ENCODE measurements around the gene CLCN6.

The CLCN6 gene

DNA sequence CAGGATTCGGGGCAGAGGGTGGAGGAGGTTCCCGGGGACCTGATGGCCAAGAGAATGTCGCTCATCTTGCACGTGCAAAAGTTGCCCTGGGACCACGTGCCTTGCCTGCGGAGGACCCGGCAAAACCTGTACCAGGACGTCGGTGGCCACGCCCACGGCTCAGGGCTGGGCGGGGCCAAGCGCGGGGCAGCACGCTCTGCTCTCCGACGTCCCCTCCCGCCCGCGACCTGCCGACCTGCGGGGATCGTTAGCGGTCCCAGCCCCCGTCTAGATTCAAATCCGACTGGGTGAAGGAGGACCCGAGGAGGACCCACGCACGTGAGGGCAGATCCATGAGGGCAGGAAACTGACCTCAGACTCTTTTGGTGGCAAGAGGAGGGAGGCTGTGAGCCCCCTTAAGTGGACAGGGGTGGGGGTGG is 44.0 kb upstream of the CLCN6 start, which contains the start of gene C1orf167:
Gene C1orf167, plus strand, starts transcription at position 206 of the 419 bp plus-strand sequence. CDS start 2,208 bp downstream, outside the sequence.
- no peak within 1 kb of the TSS for H2AFZ ChIP-seq (ENCODE audit: low read depth, low read length)

DNA sequence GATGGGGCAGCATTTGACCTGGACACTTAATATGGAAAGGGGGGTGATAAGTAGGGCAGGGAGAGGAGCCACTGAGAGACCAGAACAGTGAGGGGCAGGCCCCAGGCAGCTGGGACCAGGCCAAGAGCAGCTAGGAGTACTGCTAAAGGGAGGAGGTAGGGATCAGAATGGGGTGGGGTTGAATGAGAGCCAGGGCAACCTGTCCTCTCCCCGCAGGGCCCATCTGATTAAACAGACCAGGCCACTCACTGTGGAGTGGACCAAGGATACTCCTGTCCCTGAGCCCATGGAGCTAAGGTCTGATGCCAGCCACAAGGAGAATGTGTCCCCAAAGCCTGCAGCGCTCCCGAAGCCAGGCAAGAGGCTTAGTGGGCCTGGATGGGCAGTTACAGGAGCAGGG is 41.9 kb upstream of the CLCN6 start:
- Histone ChIP-seq H3K36me3 (replicated peaks; ENCODE audit: low read depth, low read length) (no peaks in the 10 kb centered on the region), H3K79me2 (ENCODE audit: low read length) (no peaks in the 10 kb centered on the region), H3K27me3 (ENCODE audit: low read depth, low read length) (no peaks in the 10 kb centered on the region), H3K9ac (ENCODE audit: low read length) (no peak overlapping the region), H3K4me1 (ENCODE audit: low read length) (no peaks in the 10 kb centered on the region), H3K4me3 (ENCODE audit: low read length) (no peak overlapping the region), H3K27ac (ENCODE audit: low read length) (no peak overlapping the region), H3K4me2 (ENCODE audit: low read length) (no peak overlapping the region), H4K20me1 (ENCODE audit: insufficient read depth, low read length) (no peaks in the 10 kb centered on the region), H2AFZ (ENCODE audit: low read depth, low read length) (no peak overlapping the region), H3K9me3 (ENCODE audit: insufficient read depth, low read length) (no peaks in the 10 kb centered on the region)
- TF ChIP-seq, protein P1, sequence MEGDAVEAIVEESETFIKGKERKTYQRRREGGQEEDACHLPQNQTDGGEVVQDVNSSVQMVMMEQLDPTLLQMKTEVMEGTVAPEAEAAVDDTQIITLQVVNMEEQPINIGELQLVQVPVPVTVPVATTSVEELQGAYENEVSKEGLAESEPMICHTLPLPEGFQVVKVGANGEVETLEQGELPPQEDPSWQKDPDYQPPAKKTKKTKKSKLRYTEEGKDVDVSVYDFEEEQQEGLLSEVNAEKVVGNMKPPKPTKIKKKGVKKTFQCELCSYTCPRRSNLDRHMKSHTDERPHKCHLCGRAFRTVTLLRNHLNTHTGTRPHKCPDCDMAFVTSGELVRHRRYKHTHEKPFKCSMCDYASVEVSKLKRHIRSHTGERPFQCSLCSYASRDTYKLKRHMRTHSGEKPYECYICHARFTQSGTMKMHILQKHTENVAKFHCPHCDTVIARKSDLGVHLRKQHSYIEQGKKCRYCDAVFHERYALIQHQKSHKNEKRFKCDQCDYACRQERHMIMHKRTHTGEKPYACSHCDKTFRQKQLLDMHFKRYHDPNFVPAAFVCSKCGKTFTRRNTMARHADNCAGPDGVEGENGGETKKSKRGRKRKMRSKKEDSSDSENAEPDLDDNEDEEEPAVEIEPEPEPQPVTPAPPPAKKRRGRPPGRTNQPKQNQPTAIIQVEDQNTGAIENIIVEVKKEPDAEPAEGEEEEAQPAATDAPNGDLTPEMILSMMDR (IDR thresholded peaks at IDR 0.05; ENCODE audit: low read depth, low read length): no peak
- no peak for TF ChIP-seq EZH2phosphoT487 (IDR thresholded peaks at IDR 0.05; ENCODE audit: low read depth)

More for the DNA sequence above, 44.0 kb upstream of the CLCN6 start, which contains the start of gene C1orf167:
- no peak within 1 kb of the TSS for H3K4me2 ChIP-seq (ENCODE audit: low read length)
- no peak within 1 kb of the TSS for H3K4me3 ChIP-seq (ENCODE audit: low read length)
- TF ChIP-seq, protein P1 (IDR thresholded peaks at IDR 0.05; ENCODE audit: low read depth, low read length): no peak
- TF ChIP-seq EZH2phosphoT487 (IDR thresholded peaks at IDR 0.05; ENCODE audit: low read depth): no peak
- no peaks in the 10 kb centered on the region for H3K4me1 ChIP-seq (ENCODE audit: low read length)
- no peaks in the 10 kb centered on the region for H3K27me3 ChIP-seq (ENCODE audit: low read depth, low read length)
- H3K36me3 ChIP-seq (replicated peaks; ENCODE audit: low read depth, low read length): no peaks in the 10 kb centered on the region
- H3K27ac ChIP-seq (ENCODE audit: low read length): no peak within 1 kb of the TSS
- no peak within 1 kb of the TSS for H3K9ac ChIP-seq (ENCODE audit: low read length)
- no peaks in the 10 kb centered on the region for H3K79me2 ChIP-seq (ENCODE audit: low read length)
- H4K20me1 ChIP-seq (ENCODE audit: insufficient read depth, low read length): no peaks in the 10 kb centered on the region
- H3K9me3 ChIP-seq (ENCODE audit: insufficient read depth, low read length): no peaks in the 10 kb centered on the region

DNA sequence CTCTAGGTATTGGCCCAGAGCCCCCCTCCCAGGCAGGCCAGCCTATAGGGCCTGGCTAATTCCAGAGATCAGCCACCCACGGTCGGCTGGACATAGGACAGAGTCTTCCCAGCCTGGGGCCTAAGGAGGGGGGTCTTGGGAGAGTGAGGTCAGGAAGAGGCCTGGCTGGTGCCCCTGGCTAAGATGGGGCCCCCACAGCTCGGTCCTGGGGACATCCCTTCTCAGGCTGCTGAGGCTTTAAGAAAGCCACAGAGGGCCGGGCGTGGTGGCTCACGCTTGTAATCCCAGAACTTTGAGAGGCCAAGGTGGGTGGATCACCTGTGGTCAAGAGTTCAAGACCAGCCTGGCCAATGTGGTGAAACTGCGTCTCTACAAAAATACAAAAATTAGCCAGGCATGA is 41.5 kb upstream of the CLCN6 start:
- Histone ChIP-seq H3K9me3 (ENCODE audit: insufficient read depth, low read length) (no peaks in the 10 kb centered on the region), H3K27me3 (ENCODE audit: low read depth, low read length) (no peaks in the 10 kb centered on the region), H3K36me3 (replicated peaks; ENCODE audit: low read depth, low read length) (no peaks in the 10 kb centered on the region), H2AFZ (ENCODE audit: low read depth, low read length) (no peak overlapping the region), H3K9ac (ENCODE audit: low read length) (no peak overlapping the region), H3K4me2 (ENCODE audit: low read length) (no peak overlapping the region), H4K20me1 (ENCODE audit: insufficient read depth, low read length) (no peaks in the 10 kb centered on the region), H3K27ac (ENCODE audit: low read length) (no peak overlapping the region), H3K79me2 (ENCODE audit: low read length) (no peaks in the 10 kb centered on the region), H3K4me1 (ENCODE audit: low read length) (no peaks in the 10 kb centered on the region), H3K4me3 (ENCODE audit: low read length) (no peak overlapping the region)
- TF ChIP-seq EZH2phosphoT487 (IDR thresholded peaks at IDR 0.05; ENCODE audit: low read depth): no peak
- TF ChIP-seq, protein P1 (IDR thresholded peaks at IDR 0.05; ENCODE audit: low read depth, low read length): no peak

DNA sequence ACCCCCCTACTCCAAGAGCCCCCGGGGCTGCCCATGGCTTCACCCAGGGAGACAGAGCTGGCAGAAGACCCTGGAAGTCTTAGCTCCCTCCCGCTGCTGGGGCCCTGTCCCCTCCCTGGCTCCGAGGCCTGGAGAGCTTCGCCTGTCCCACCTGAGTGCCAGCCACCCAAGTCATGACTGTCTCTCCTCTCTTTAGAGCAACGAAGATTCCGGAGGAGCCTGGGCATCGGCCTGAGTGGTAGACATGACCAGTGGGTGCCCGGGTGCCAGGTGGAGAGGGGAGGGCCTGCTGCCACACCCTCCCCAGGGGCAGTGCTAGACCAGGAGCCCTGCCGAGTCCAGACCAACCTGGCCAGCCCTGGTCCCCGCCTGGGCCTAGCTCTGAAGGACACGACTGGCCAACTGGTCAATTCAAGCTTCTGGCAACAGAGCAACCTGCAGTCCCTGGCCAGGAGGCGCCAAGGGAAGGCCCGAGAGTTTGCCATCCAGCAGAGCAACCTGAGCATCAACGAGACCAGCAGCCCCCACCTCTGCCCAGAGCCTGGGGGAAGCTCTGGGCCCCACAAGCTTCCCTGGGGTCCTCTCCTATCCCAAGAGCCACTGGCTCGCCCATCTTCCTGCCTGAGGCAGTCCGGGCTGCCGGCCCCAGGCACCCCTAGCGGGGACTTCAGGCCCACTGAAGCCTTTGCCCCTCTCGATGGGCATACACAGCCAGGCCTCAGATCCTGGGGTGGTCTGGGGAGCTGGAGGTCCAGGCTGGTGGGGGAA is 40.1 kb upstream of the CLCN6 start:
- H3K4me3 ChIP-seq (ENCODE audit: low read length): no peak overlapping the region
- no peak overlapping the region for H3K9ac ChIP-seq (ENCODE audit: low read length)
- H4K20me1 ChIP-seq (ENCODE audit: insufficient read depth, low read length): no peaks in the 10 kb centered on the region
- TF ChIP-seq, protein P1 (IDR thresholded peaks at IDR 0.05; ENCODE audit: low read depth, low read length): no peak
- no peak for TF ChIP-seq EZH2phosphoT487 (IDR thresholded peaks at IDR 0.05; ENCODE audit: low read depth)
- H3K79me2 ChIP-seq (ENCODE audit: low read length): no peaks in the 10 kb centered on the region
- no peaks in the 10 kb centered on the region for H3K4me1 ChIP-seq (ENCODE audit: low read length)
- no peaks in the 10 kb centered on the region for H3K36me3 ChIP-seq (replicated peaks; ENCODE audit: low read depth, low read length)
- H3K9me3 ChIP-seq (ENCODE audit: insufficient read depth, low read length): no peaks in the 10 kb centered on the region
- no peak overlapping the region for H2AFZ ChIP-seq (ENCODE audit: low read depth, low read length)
- no peaks in the 10 kb centered on the region for H3K27me3 ChIP-seq (ENCODE audit: low read depth, low read length)
- no peak overlapping the region for H3K4me2 ChIP-seq (ENCODE audit: low read length)
- no peak overlapping the region for H3K27ac ChIP-seq (ENCODE audit: low read length)
